Stimulated activated CD8-positive, alpha-beta memory T cell treated with anti-CD3 and anti-CD28 coated beads, Interleukin-12 subunit alpha, Interleukin-12 subunit beta, amount 100 ng/mL, for 4 hours (primary cell): ENCODE measurements around the gene ZNF530.

Source experiments
- DNase-seq: peaks from one replicate; pipeline ENCODE4 v3.0.0-alpha.2; 2020; ENCODE audit warnings: low read depth

Gene ZNF530

GRCh38 chr19:57599761-57600383 is at the start of gene ZNF530:
ZNF530 (plus strand) TSS chr19:57599885; CDS start chr19:57604346, 4,461 bp downstream.
- DNase-seq = peak; percentile 71

- DNase-seq = no peak
Measured at GRCh38 chr19:57552432-57552831, 47.3 kb upstream of the ZNF530 start.

- DNase-seq = no peak
Measured at GRCh38 chr19:57557659-57558058, 42.0 kb upstream of the ZNF530 start.

- DNase-seq = no peak
Measured at GRCh38 chr19:57558525-57558924, 41.2 kb upstream of the ZNF530 start.

- DNase-seq = no peak
Measured at GRCh38 chr19:57559008-57559403, 40.7 kb upstream of the ZNF530 start.

- DNase-seq = peak; percentile 78
Measured at GRCh38 chr19:57559404-57560025, 40.2 kb upstream of the ZNF530 start, which contains the start of gene ZNF550. ZNF550 (minus strand) TSS chr19:57559863; CDS start chr19:57559682, 181 bp downstream.

- no peak for DNase-seq
Measured at GRCh38 chr19:57560049-57560491, 39.6 kb upstream of the ZNF530 start.

- DNase-seq = no peak
Measured at GRCh38 chr19:57563547-57563946, 36.1 kb upstream of the ZNF530 start.

DNA sequence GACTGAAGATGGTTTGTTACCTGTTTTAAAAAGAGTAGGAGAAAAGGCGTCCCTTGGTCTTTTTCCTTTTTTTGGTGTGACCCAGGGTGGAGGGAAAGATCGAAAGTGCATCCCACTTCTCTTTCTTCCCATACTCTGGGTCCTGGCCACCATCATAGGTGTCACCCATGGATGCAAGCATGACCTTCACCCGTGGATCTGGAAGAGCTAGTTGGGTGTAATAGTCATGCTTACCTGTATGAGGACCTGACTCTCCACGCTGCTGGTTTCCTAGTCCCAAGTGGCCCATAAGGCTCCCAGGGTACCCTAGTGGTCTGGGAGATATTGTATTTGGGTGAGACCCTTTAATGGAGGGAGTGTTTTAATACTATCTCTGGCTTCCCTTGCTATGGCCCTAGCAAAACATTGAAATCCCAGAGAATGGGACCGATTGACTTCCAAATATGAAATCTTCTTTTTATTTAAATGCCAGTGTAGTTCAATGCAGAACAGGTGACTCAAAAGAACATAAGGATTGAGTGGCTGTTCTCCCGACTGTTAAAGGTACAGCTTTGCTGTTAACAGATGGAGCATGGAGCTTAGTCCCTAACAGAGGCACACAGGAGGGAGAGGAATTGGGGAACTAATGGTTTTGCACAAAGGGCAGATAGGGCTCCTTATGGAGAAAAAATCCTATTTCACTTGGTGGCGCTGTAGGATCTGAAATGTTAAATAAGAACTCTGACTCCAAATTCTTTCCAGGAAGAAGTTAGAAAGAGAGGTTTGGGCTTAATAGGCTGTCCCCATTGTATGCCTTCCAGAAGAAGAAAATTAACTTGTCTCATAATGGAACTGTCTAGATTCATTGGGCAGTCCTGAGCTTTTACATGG is 33.1 kb upstream of the ZNF530 start:
- no peak for DNase-seq

DNA sequence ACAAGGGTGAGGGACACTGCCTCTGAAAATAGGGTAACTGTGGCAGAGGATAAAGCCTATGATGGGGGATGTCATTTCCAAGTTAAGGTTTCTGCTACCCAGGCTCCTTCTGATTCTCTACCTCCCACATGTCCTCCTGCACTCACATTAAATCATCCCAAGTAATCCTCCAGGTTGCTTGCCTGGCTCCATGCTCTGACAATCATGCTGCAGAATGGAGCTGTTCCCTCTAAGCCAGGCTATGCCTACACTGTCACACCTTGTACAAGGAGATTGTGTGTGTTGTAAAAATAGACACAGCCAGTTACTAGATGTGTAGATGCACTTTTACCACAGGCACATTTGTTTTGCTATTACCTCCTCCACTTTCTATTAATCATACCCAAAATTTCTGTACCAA is 29.0 kb upstream of the ZNF530 start:
- DNase-seq = no peak

DNA sequence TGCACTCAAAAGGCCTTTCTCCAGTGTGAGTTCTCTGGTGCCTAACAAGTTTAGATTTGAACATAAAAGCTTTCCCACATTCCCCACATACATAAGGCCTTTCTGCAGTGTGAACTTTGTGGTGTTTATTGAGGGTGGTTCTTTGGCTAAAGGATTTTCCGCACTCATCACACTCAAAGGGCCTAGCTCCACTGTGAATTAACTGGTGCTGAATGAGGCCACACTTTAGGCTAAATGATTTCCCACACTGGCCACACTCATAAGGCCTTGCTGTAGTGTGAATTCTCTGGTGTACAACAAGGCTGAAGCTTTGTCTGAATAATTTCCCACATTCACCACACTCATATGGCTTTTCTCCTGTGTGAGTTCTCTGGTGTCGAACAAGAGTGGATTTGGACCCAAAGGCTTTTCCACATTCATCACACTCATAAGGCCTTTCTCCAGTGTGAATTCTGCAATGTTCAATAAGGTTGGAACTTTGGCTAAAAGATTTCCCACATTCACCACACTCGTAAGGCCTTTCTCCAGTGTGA is 27.2 kb upstream of the ZNF530 start:
- no peak for DNase-seq

DNA sequence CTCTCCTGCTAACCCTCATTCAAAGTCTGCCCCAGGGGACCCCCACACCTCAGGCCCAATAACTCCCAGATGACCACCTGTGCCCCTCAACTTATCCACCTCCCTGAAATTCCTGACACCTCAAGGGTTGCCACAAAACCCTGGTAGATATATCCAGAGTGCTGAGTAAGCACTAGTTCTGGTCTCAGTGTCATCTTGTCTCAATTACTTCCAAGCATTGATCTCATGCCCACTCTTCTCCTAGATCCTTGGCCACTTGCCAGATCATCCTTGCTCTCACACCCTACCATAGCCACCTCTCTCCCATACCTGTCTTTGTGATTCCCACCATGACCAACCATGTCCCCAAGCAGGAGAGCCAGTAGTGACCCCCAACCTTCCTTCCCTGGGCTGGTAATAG is 23.0 kb upstream of the ZNF530 start:
- DNase-seq = no peak

DNA sequence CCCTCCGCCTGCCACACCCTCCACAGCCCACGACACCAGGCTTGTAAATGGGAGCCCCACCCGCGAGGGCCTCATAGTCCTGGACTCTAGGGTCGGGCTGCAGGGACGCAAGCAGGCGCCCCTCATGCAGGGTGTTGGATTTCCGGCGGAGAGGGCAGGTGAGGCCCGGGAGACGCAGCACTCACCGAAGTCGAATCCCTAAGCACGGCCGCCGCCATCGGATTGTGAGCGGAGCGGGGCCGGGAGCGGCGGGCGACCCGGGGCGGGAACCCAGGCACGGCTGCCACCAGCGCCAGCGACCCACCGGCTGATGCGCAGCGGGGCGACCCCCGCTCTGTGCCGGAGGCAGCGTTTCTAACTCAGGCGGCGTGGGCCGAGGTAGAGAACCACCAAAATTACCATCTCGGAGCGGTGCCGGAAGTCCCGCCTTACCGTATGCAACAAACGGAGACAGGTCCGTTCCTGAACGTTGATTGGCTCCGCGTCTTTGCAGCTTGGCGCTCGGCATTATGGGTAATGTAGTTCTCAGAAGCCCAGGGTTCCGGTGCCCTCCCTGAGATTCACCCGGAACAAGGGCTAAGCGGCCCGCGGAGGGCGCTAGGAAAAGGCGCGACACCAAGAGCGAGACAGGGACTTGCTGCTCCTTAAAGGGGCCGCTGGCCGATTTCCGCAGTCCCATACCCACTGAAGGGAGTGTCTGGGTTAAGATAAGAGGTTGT is 21.0 kb upstream of the ZNF530 start, which contains the start of gene ZNF416:
Gene ZNF416 (minus strand): TSS at position 425 of the 719 bp plus-strand sequence. CDS start 207 bp downstream, at position 218.
- DNase-seq = peak; percentile 85

DNA sequence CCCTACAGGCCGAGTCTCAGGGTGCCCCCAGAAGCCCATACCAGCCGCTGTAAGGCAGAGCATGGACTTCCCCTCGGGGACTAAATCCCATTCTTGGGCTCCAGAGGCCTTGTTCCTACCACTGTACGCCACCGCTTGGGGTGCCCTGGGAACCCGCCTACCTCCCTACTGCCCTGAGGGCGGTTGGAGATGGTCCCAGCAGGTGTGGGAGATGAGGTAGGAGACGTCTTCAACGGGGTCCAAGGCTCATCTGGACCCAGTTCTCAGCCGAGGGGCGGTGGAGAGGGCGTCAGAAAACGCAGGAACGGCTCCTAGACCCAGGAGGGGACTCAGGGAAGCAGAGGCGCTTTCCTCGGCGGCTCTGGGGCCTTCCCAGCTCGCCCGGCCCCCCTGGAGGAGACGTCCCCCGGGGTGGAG is 16.6 kb upstream of the ZNF530 start:
- no peak for DNase-seq

GRCh38 chr19:57583521-57584416 is 15.9 kb upstream of the ZNF530 start, which contains the start of gene ZIK1:
ZIK1 (plus strand) TSS chr19:57584145; CDS start chr19:57584357, 212 bp downstream.
- DNase-seq = peak; percentile 74

DNA sequence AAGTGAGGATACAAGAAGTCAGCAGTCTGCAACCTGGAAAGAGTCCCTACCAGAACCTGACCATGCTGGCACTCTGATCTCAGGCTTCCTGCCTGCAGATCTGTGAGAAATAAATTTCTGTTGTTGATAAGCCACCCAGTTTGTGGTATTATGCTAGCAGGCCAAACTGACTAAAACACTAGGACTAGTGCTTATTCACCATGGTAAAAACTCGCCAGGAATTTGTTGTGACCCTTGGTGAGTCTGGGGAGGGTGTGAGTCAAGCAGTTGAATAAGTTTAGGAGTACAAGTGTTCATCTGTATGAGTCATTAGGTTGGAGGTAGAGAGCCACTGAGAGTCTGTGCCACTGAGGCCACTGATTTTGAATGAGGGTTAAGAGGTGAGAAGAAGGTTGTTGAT is 12.2 kb upstream of the ZNF530 start:
- DNase-seq = no peak

DNA sequence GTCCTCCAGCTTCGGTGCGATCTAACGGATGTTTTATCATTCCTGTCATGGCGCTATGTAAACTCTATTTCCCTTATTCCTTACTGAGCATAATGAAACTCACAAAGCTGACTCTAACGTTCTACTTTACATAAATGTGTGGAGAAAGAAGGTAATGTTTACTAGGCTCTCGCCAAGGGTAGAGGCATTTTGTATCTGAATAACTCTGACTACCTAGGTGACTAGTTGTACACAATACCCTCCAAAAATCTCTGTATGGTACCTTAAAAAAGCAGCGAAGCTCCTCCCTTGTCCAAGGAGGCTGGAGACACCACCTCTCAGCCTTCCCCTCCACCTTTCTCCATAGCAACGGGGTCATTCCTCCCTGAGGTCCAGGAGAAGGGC is 316 bp upstream of the ZNF530 start:
- no peak for DNase-seq

DNA sequence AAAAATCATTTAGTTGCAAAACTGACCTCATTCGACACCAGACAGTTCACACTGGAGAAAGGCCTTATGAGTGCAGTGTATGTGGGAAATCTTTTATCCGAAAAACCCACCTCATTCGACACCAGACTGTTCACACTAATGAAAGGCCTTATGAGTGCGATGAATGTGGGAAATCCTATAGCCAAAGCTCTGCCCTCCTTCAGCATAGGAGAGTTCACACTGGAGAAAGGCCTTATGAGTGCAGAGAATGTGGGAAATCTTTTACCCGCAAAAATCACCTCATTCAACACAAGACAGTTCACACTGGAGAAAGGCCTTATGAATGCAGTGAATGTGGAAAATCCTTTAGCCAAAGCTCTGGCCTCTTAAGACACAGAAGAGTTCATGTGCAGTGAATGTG is 7.2 kb downstream of the ZNF530 start:
- DNase-seq = no peak

DNA sequence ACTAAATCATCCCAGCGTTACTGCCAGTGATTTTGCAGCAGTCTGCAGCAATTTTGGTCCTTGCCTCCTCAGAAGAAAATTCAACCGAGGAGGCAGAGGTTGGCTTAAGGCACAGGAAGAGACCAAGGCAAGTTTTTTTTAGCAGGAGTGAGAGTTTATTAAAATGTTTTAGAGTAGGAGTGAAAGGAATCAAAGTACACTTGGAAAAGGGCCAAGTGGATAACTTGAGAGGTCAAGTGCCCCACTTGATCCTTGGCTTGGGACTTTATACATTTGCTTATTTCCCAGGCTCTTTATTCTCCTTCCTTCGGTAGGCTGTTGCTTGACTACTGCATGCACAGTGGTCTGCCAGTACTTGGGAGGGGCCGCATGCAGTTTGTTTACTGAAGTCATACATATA is 11.4 kb downstream of the ZNF530 start:
- no peak for DNase-seq

DNA sequence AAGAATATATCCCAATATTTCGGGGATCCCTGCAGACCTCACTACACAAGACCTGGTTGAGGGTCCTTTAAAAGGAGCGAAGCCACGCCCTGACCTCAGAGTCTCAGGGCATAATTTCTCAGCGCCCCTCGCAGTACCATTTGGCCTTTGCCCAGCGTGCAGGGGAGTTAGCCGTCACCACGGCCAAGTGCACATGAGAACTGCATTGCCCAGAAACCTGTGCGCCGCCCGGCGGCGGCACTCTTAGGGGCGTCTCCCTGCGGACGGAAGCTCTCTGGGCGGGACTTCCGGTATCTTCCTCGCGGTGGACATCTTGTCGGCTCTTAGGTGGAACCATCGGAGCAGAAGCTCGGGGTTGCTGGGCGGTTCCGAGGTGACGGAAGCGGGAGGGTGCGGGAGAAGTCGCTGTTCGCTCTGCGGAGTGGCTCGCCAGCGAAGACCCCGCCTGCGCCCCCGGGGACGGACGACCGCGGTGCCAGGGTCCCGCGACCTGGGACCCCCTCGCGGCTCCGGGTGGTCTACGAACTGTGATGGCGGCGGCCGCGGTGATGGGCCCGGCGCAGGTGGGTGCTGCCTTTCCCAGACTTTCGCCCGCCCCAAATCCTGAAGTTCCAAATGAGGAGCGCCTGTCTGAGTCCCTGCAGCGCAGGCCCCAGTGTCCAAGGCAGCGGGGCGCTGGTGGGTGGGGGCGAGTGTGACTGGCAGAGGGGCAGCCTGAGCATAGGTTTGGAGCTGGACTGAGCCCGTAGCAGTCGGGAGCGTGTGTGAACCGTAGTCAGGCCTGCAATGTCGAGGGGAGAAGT is 14.5 kb downstream of the ZNF530 start, which contains the start of gene ZNF134:
Gene ZNF134 (plus strand): TSS at position 302 of the 803 bp plus-strand sequence. CDS start 5,227 bp downstream, outside the sequence.
- peak; percentile 79 for DNase-seq
